GM21529 (cell line): ENCODE data around the gene HLX.

Source experiments
- ATAC-seq: cut with Tn5 transposase; IDR thresholded peaks from one replicate; pipeline ENCODE4 v1.9.1; 2021; ENCODE audit not compliant: unreplicated experiment

HLX gene

DNA sequence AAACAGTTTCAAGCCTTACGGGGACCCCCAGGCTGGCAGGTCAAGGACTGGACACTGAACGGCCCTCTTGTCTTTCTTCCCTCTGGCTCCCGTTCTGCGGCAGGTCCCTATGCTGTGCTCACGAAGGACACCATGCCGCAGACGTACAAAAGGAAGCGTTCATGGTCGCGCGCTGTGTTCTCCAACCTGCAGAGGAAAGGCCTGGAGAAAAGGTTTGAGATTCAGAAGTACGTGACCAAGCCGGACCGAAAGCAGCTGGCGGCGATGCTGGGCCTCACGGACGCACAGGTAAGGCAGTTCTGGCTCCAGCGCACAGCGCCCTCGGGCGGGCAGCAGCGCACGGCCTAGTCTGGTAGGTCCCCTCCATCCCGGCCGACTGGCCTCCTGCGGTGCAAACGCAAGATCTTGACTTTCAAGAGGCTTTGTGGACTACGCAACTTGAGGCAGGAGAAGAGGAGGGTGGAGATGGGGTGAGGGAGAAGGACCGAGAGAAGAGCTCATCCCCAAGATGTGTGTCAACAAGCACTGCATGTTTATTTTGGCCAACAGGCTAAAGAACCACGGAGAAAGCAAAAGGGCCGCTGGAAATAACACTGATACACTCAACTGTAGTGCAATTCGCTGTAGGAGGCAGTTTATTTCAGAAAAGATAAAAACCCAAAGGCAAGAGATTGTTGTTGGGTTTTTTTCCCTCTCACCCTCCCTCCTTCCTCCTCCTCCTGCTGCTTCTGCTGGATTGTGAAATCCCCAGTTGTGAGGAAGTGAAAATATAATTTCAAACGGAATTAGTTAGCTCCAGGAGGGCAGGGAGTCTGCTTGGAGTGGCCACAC is 3.0 kb downstream of the HLX start:
- ATAC-seq = no peak

- ATAC-seq = no peak
Measured at GRCh38 chr1:220884109-220884980, 5.1 kb downstream of the HLX start.

GRCh38 chr1:220884981-220885918 is 6.0 kb downstream of the HLX start:
- ATAC-seq = no peak

GRCh38 chr1:220885971-220886370 is 6.7 kb downstream of the HLX start:
- ATAC-seq = no peak

DNA sequence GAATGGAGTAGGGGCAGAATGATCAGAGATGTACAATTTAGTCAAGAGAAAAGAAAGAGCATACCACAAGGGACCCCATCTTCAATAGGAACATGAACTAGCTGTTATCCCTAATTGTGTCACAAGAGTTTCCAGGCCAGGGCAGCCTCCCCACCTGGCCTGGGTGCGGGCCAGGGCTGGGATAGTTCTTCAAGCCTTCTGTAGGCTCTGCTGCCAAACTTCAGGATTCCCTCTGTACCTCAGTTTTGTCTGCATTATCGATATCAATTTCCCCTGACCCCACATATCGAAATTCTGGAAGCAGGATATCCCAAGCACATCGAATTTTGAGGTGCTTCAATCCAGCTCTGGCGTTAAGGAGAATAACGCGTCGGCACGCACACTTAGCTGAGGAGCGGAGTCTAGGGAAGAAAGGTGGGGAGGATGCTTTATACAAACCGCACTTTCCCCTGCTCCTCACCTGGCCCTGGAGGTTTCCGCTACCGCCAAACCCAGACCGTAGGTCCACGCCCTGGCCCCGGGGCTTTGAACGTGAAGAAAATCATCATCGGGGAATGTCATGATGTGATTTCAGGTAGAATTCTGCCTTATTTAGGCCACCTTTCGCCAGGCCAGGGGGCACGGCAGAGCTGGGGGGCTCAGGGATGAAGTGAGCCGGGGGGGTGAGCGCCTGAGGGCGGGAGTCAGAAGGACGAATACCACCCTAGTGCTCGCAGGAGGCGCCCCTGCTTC is 7.4 kb downstream of the HLX start:
- no peak for ATAC-seq

DNA sequence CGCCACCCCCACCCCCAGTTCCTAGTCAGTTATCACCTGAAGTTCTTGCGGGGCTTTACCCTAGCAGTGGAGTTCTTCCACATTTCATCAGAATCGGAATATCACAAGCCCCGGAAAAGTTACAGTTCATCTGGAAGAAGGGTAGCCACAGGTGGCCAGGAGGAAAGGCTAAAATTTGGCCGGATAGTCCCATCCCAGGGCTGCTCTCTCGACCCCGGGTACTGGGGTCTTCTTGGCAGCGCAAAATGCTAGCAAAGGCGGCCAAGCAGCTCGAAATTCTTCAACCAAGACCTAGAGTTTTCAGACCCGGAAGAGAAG is 7.9 kb downstream of the HLX start:
- ATAC-seq = no peak

GRCh38 chr1:220887520-220888416 is 8.5 kb downstream of the HLX start:
- no peak for ATAC-seq

DNA sequence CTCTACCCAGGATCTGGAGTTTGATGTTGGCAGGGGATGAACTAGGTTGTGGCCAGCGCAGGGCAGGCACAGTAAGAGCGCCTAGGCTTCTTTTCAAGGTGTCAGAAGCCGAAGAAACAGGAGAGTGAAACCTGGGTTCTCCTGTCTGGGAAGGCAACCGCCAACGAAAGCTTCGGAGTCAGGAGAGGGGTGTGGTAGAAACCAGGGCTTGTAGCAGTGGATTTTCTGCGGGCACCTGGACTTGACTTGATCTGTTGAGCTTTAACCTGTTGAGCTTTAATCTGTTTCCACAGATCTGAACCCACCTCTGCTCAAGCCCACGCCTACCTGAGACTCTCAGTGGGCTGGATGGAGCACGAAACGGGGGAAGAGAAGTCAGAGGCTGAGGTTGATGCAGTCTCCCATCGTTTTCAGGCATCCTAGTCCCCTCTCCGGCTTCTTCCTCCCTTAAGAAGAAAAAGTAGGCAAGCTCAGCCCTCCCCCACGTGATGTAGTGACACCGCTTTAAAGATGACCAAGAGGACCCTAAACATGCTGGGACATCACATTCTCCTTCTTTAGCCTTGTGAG is 9.3 kb downstream of the HLX start:
- no peak for ATAC-seq

DNA sequence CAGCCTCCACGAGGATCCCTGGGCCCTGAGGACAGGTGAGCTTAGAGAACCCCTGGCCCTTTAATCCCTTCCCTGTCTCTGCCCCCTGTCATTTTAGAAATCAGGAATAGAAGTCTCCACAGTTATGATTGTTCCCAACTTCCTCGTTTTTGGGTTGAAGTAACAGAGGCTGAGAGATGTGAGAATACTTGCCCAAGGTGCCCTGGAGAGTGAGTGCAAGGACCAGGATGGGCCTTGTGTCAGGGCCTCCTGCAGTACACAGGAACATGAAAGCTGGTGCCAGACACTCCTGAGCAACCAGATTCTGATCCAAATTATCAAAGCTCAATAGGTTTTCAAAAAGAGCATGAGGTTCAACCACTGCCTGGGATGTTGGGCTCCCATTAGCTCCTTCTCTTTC is 10.1 kb downstream of the HLX start:
- ATAC-seq = no peak

DNA sequence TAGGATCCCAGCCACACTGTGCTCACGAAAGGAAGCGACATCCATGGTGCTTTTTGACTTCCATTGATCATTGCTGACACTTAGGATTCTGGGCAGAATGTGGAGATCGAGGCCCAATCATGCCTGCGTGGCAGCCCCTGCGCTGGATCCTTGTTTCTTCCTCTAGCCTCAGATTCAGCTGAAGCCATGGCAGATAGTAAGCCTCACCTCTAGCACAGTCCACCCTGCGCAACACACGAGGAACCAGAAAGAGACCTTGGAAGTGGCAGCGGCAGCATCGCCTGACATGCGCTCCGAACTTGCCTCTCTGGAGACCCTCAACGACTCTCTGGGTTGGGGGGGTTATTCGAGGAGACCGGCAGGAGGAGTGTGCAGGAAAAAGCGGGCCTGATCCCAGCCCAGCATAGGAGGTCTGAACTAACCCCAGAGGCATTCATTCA is 10.6 kb downstream of the HLX start:
- ATAC-seq = no peak

DNA sequence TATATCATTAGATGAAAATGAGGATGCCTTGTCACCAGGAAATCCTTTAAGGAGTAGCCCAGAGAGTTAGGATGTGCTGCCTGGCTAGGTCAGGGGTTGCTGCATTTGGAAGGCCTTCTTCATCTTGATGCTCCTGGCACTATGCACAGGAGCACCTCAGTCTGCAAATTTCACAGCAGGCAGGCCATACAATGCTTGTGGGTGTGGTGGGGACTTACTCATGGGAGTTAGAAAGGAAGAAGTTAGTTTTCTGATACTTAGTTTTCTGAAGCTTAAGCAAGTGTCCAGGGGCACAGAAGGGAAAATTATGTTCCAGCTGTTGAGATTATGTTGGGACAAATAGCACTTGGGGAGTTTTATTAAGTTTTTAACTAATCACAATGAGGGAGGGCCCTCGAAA is 11.4 kb downstream of the HLX start:
- ATAC-seq = no peak

DNA sequence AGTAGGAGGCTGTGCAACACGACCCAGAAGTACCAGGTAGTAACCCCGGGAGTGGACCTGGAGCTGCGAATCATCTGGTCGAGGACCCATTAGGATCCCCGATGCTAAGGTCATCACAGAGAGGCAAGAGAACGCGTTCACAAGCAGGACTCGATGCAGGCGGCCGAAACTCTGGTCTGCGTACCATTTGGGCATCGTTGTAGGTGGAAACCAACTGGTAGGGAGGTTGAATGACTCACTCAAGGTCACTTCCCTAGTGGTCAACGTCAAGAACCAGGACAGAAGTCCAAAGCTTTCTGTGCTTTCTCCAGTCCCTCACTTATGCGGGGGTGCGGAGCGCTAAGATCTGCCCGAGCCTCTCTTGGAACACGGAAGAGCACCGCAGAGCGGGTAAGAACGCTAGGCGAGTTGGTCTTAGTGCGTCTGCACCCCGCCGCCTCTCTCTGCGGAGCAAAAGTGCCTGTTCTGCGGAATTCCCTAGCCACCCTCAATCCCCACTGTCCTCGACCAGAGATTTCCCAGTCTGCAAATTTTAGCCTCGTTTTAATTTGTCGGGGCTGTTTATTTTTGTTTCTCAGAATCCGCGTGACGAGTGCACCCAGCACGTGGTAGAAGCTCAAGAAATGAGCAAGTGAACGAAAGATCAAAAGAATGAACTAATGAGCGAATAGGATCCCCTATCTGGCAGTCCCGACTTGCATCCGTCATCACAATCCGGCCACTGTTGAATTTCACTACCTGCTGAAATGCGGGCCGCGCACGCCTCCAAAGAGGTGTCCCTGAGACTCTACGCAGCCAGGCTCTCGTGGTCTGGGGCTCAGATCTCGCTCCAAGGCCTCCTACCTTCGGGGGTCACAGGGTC is 12.2 kb downstream of the HLX start:
- ATAC-seq = no peak

DNA sequence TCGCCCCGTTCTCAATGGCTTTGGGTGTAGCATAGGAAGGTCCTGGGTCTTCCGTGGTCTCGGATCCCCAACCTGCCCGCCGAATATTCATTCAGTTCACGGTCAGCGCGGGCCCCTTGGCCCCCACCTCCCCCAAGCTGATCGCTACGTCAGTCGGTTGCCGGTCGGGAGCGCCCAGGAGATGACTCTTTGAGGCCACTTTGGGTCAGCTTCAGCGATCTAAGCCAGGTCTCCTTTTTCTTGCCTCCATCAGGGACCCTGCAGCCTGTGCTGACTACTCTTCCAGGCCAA is 12.8 kb downstream of the HLX start:
- ATAC-seq = no peak

GRCh38 chr1:220892997-220893700 is 13.9 kb downstream of the HLX start:
- no peak for ATAC-seq

- no peak for ATAC-seq
Measured at GRCh38 chr1:220893701-220894024, 14.4 kb downstream of the HLX start.

DNA sequence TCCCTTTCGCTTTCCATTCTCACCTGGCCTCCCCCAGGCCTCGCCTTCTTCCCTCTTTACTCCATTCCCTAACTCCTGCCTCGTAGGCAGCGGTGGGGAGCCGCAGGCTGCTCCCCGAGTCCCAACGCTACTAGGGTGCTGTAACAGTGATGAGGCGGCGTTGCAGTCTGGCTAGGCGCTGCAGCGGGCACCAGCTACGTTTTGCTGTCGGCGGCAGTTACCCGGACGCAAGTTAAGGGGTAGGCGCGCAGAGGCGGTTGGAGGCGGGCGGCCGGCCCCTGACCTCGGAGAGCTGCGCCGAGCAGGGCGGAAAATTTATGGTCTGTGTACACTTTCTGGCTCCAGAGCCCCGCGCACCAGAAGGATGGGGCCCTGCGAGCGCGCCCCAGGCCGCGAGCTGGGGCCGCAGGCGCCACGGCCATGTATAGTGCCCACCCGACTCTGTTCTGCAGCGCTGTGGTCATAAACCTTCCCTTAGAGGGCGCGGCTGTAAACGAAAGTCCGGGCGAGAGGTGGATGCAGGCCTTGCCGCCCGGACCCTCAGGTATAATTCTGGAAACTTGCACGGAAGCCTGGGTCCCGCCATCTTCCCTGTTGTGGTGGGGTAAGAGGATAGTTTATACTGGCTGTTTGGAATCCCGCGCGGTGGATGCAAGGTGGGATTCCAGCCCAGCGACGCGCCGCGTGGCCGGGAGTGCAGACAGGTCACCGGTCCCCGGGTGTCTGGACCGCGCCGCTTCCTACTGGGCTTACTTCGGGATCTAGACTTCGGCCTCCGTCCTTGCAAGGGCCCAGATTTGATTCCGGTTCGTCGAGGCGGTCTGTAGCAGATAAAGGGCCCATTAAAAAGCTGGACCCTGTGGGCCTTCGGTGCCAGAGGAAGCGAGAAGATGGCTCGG is 15.0 kb downstream of the HLX start:
- no peak for ATAC-seq

GRCh38 chr1:220894924-220895256 is 15.6 kb downstream of the HLX start:
- ATAC-seq = no peak
